Suprapubic skin (tissue), 4 donors: ENCODE measurements around the gene EPHB4. TPM values are rescaled to one million over a fixed set of nuclear protein-coding genes. Genes with fewer than 3 reads are reported as not detected.

ENCODE experiments used
- DNase-seq, 2 donors: peaks; one replicate each; pipeline ENCODE4 v3.0.0-alpha.2; 2019; ENCODE audit warnings: low spot score in 2 of 2
- H3K27ac ChIP-seq: fragments of 200-600 bp; sonication (generic); one replicate; pipeline ENCODE4 v1.5.1; 2019
- H3K27me3 ChIP-seq: fragments of 200-600 bp; sonication (generic); one replicate; pipeline ENCODE4 v1.5.1; 2019
- H3K36me3 ChIP-seq: fragments of 200-600 bp; sonication (generic); one replicate; pipeline ENCODE4 v1.5.1; 2019
- H3K4me1 ChIP-seq: fragments of 200-600 bp; sonication (generic); one replicate; pipeline ENCODE4 v1.5.1; 2019
- H3K4me3 ChIP-seq: fragments of 200-600 bp; sonication (generic); one replicate; pipeline ENCODE4 v1.5.1; 2019; ENCODE audit warnings: mild to moderate bottlenecking
- H3K9me3 ChIP-seq: fragments of 200-600 bp; sonication (generic); one replicate; pipeline ENCODE4 v1.5.1; 2019
- EP300 ChIP-seq: sonication (generic); formaldehyde crosslinking; IDR thresholded peaks from one replicate; pipeline ENCODE4 v1.6.1; 2017; ENCODE audit warnings: antibody characterized with exemption
- POLR2A ChIP-seq, 2 donors: fragments of 450-650 bp; IDR thresholded peaks; one replicate each; pipeline ENCODE4 v1.6.1; 2017; ENCODE audit warnings: antibody characterized with exemption in 2 of 2, mild to moderate bottlenecking in 2 of 2, moderate library complexity in 2 of 2
- POLR2AphosphoS5 ChIP-seq, 3 donors: sonication (generic); formaldehyde crosslinking; IDR thresholded peaks; one replicate each; pipeline ENCODE4 v1.6.1; 2017; ENCODE audit warnings: antibody characterized with exemption in 3 of 3
- WGBS: methylation state at CpG from one replicate; pipeline ENCODE4 v1.1.5; 2018; 5-methylcytosine and 5-hydroxymethylcytosine counted together
- total RNA-seq, 4 donors: library from RNA; depleted of rRNA; stranded (reverse); fragments of >200 nt; gene quantifications; one replicate each; pipeline ENCODE4 v1.1.0, GENCODE V29; 2016
- TF ChIP-seq, protein P1 (sequence below), 2 donors: fragments of 200-600 bp in 1 of 2; fragments of 450-650 bp in 1 of 2; sonication (generic) in 1 of 2; IDR thresholded peaks; one replicate each; pipeline ENCODE4 v1.5.1; 2016 to 2019; ENCODE audit warnings: antibody characterized with exemption in 2 of 2, mild to moderate bottlenecking in 1 of 2, moderate library complexity in 1 of 2

EPHB4 gene
- 10 to 100 TPM; 58.1 to 84.6 (median 81.6) TPM for total RNA-seq

- H3K4me3 ChIP-seq = peak within 1 kb of the TSS; percentile 85
- no peaks in the 10 kb centered on the region for H3K9me3 ChIP-seq
- H3K4me1 ChIP-seq = peaks cover 39% of the 10 kb centered on the region
- TF ChIP-seq, protein P1, sequence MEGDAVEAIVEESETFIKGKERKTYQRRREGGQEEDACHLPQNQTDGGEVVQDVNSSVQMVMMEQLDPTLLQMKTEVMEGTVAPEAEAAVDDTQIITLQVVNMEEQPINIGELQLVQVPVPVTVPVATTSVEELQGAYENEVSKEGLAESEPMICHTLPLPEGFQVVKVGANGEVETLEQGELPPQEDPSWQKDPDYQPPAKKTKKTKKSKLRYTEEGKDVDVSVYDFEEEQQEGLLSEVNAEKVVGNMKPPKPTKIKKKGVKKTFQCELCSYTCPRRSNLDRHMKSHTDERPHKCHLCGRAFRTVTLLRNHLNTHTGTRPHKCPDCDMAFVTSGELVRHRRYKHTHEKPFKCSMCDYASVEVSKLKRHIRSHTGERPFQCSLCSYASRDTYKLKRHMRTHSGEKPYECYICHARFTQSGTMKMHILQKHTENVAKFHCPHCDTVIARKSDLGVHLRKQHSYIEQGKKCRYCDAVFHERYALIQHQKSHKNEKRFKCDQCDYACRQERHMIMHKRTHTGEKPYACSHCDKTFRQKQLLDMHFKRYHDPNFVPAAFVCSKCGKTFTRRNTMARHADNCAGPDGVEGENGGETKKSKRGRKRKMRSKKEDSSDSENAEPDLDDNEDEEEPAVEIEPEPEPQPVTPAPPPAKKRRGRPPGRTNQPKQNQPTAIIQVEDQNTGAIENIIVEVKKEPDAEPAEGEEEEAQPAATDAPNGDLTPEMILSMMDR (IDR thresholded peaks at IDR 0.05) = no peak
- TF ChIP-seq EP300 = no peak
- TF ChIP-seq POLR2A (IDR thresholded peaks at IDR 0.05) = no peak
- TF ChIP-seq POLR2AphosphoS5 (IDR thresholded peaks at IDR 0.05) = no peak
- peak; percentile 83 to 88 for DNase-seq
- 1% methylated on average over 29 of the region's 80 CpGs for WGBS
- peaks cover 16% of the 10 kb centered on the region for H3K36me3 ChIP-seq
- H3K27ac ChIP-seq = peak within 1 kb of the TSS; percentile 87
- H3K27me3 ChIP-seq = peaks cover 5% of the 10 kb centered on the region
These were observed at the start of gene EPHB4 for GRCh38 chr7:100827330-100828226. Gene EPHB4 (minus strand): TSS chr7:100827523. CDS start chr7:100827030, 493 bp downstream.

- DNase-seq = no peak
- H3K27ac ChIP-seq = peak overlapping the region; percentile 95
- H3K27me3 ChIP-seq = no peaks in the 10 kb centered on the region
- H3K36me3 ChIP-seq = peaks cover 23% of the 10 kb centered on the region
- H3K4me1 ChIP-seq = peaks cover 48% of the 10 kb centered on the region
- 0% methylated on average over 16 of the region's 39 CpGs for WGBS
- H3K4me3 ChIP-seq = peak overlapping the region; percentile 95
- no peak for TF ChIP-seq EP300
- TF ChIP-seq, protein P1 (IDR thresholded peaks at IDR 0.05) = no peak
- no peak for TF ChIP-seq POLR2AphosphoS5 (IDR thresholded peaks at IDR 0.05)
- no peak for TF ChIP-seq POLR2A (IDR thresholded peaks at IDR 0.05)
- H3K9me3 ChIP-seq = no peaks in the 10 kb centered on the region
These were observed 48.0 kb upstream of the EPHB4 start for GRCh38 chr7:100875356-100875751.

GRCh38 chr7:100874577-100875355 lies 47.4 kb upstream of the EPHB4 start, which contains the start of gene SRRT:
Gene SRRT (plus strand): TSS chr7:100875103. CDS start chr7:100875591, 488 bp downstream.
- H3K27me3 ChIP-seq = no peaks in the 10 kb centered on the region
- H3K36me3 ChIP-seq = peaks cover 29% of the 10 kb centered on the region
- peaks cover 45% of the 10 kb centered on the region for H3K4me1 ChIP-seq
- no peaks in the 10 kb centered on the region for H3K9me3 ChIP-seq
- peak within 1 kb of the TSS; percentile 95 for H3K27ac ChIP-seq
- peak; percentile 99 to 100 for DNase-seq
- WGBS = 13% methylated on average over 8 of the region's 79 CpGs
- TF ChIP-seq POLR2AphosphoS5 (IDR thresholded peaks at IDR 0.05) = peak; percentile 97 to 99 (median 98)
- TF ChIP-seq EP300 = no peak
- peak; percentile 90 to 92 for TF ChIP-seq POLR2A (IDR thresholded peaks at IDR 0.05)
- TF ChIP-seq, protein P1 (IDR thresholded peaks at IDR 0.05) = peak; percentile 50 to 64
- peak within 1 kb of the TSS; percentile 95 for H3K4me3 ChIP-seq

DNA sequence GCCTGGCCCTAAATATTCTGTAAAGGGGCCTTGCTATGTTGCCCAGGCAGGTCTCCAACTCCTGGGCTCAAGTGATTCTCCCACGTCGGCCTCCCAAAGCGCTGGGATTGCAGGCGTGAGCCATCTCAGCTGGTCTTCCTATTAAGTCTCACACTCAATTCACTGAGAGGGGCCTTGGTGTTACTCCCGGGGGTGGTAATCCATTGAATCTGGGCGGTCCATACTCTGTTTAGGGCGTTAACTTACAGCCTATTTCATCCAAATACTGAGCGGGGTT lies 46.9 kb upstream of the EPHB4 start:
- H3K4me1 ChIP-seq = peaks cover 43% of the 10 kb centered on the region
- peak overlapping the region; percentile 95 for H3K4me3 ChIP-seq
- H3K27me3 ChIP-seq = no peaks in the 10 kb centered on the region
- peaks cover 29% of the 10 kb centered on the region for H3K36me3 ChIP-seq
- no peaks in the 10 kb centered on the region for H3K9me3 ChIP-seq
- TF ChIP-seq POLR2AphosphoS5 (IDR thresholded peaks at IDR 0.05) = no peak
- TF ChIP-seq, protein P1 (IDR thresholded peaks at IDR 0.05) = no peak
- TF ChIP-seq EP300 = no peak
- TF ChIP-seq POLR2A (IDR thresholded peaks at IDR 0.05) = no peak
- WGBS = 36% methylated on average over 5 of the region's 8 CpGs
- H3K27ac ChIP-seq = peak overlapping the region; percentile 95
- DNase-seq = no peak
